Gastrocnemius medialis (tissue), 4 donors: ENCODE results near the gene ARL16.
A peak's percentile ranks its signal among the peaks of the same experiment; 100 is the strongest.

Source experiments
- POLR2A ChIP-seq, 2 donors: fragments of 450-650 bp; IDR thresholded peaks; one replicate each; pipeline ENCODE4 v1.6.1; 2017; ENCODE audit warnings: antibody characterized with exemption in 2 of 2, mild to moderate bottlenecking in 2 of 2, moderate library complexity in 2 of 2
- TF ChIP-seq, protein P1 (sequence below), 5 experiments: fragments of 450-650 bp in 3 of 5; fragments of 200-600 bp in 2 of 5; sonication (generic) in 2 of 5; IDR thresholded peaks in 4 of 5; conservative IDR thresholded peaks in 1 of 5; 1 replicate in 4 of 5; 2 replicates in 1 of 5; pipeline ENCODE4 v1.5.1; 2016 to 2019; ENCODE audit warnings: antibody characterized with exemption in 5 of 5, mild to moderate bottlenecking in 3 of 5, moderate library complexity in 3 of 5

DNA sequence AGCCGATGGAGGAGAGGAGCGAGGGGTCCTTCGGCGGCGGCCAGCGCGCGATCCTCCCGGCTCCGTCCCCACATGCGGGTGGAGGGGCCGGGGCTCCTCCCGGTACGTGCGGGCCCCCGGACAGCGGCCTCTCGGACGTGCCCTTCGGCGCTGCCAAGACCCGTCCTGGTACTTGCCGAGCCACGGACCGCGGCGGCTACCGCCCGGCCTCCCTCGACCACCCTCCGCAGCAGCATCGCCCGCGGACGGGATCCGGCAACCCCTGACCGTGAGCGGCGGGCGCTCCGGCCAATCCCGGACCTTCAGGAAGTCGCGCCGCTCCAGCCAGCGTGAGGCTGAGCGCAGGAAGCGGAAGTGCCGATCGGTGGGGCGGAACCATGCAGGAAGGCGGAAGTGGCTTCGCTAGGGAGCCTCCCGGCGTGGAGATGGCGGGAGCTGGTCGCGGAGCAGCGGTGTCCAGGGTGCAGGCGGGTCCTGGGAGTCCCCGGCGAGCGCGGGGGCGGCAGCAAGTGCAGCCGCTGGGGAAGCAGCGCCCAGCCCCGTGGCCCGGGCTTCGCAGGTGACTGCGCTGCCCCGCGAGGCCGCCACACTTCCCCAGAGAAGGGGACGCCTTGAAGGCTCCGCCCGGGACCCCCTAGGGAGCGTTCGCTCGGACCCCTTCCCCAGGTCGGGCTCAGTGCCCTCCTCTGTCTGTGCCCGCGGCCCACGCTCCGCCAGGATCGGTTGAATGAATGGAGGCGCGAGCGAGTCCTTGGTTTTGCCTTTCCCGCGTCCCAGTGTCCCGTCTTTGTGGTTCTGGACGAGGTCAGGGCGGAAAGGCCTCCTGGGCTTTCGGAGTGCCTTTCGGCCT is 17.0 kb downstream of the ARL16 start, which contains the start of the genes CCDC137 and OXLD1:
- TF ChIP-seq, protein P1, sequence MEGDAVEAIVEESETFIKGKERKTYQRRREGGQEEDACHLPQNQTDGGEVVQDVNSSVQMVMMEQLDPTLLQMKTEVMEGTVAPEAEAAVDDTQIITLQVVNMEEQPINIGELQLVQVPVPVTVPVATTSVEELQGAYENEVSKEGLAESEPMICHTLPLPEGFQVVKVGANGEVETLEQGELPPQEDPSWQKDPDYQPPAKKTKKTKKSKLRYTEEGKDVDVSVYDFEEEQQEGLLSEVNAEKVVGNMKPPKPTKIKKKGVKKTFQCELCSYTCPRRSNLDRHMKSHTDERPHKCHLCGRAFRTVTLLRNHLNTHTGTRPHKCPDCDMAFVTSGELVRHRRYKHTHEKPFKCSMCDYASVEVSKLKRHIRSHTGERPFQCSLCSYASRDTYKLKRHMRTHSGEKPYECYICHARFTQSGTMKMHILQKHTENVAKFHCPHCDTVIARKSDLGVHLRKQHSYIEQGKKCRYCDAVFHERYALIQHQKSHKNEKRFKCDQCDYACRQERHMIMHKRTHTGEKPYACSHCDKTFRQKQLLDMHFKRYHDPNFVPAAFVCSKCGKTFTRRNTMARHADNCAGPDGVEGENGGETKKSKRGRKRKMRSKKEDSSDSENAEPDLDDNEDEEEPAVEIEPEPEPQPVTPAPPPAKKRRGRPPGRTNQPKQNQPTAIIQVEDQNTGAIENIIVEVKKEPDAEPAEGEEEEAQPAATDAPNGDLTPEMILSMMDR (IDR thresholded peaks at IDR 0.05 in 4 of 5, conservative IDR thresholded peaks at IDR 0.05 in 1 of 5) = no peak
- TF ChIP-seq POLR2A (IDR thresholded peaks at IDR 0.05) = peak; percentile 69 to 88
